OCI-M2 (cell line): Measurements from ENCODE around the gene HVCN1.
"Not testable (repeated sequence)": the region's sequence is repeated elsewhere in the genome, so short reads cannot be mapped to it uniquely, and the experiment has no call there.

ENCODE experiments used
- DNase-seq: peaks from one replicate; lab custom pipeline; 2025; ENCODE audit not compliant: unreplicated experiment; lab: John Stamatoyannopoulos, UW

The HVCN1 gene

GRCh38 chr12:110619534-110619953 lies 69.4 kb downstream of the HVCN1 start:
- no peak for DNase-seq

GRCh38 chr12:110616471-110617115 lies 72.3 kb downstream of the HVCN1 start:
- no peak for DNase-seq

- no peak for DNase-seq
These were observed 73.7 kb downstream of the HVCN1 start for GRCh38 chr12:110615171-110615570.

GRCh38 chr12:110613771-110614684 lies 74.9 kb downstream of the HVCN1 start, which contains the start of gene TCTN1:
Gene TCTN1 (plus strand): TSS chr12:110614129. CDS start chr12:110614183, 54 bp downstream.
- DNase-seq, result no peak

- DNase-seq, result no peak
These were observed 75.7 kb downstream of the HVCN1 start for GRCh38 chr12:110613071-110613770.

GRCh38 chr12:110606253-110606611 lies 82.7 kb downstream of the HVCN1 start:
- no peak for DNase-seq

GRCh38 chr12:110602085-110602814 lies 86.7 kb downstream of the HVCN1 start:
- DNase-seq, result not testable (repeated sequence)

- no peak for DNase-seq
These were observed 88.7 kb downstream of the HVCN1 start for GRCh38 chr12:110600254-110600653.

- DNase-seq, result no peak
These were observed 89.6 kb downstream of the HVCN1 start for GRCh38 chr12:110599334-110599733.
